Measurements from ENCODE around the gene SOHLH2.

The SOHLH2 gene, protein sequence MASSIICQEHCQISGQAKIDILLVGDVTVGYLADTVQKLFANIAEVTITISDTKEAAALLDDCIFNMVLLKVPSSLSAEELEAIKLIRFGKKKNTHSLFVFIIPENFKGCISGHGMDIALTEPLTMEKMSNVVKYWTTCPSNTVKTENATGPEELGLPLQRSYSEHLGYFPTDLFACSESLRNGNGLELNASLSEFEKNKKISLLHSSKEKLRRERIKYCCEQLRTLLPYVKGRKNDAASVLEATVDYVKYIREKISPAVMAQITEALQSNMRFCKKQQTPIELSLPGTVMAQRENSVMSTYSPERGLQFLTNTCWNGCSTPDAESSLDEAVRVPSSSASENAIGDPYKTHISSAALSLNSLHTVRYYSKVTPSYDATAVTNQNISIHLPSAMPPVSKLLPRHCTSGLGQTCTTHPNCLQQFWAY

GRCh38 chr13:36214163-36214921 is at the start of gene SOHLH2:
Gene SOHLH2 (minus strand): TSS chr13:36214556. CDS start chr13:36214526, 30 bp downstream.
- TF ChIP-seq, protein P1, sequence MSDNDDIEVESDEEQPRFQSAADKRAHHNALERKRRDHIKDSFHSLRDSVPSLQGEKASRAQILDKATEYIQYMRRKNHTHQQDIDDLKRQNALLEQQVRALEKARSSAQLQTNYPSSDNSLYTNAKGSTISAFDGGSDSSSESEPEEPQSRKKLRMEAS (IDR thresholded peaks at IDR 0.05; ENCODE audit: low read depth, low read length): no peak
- TF ChIP-seq, protein P2, sequence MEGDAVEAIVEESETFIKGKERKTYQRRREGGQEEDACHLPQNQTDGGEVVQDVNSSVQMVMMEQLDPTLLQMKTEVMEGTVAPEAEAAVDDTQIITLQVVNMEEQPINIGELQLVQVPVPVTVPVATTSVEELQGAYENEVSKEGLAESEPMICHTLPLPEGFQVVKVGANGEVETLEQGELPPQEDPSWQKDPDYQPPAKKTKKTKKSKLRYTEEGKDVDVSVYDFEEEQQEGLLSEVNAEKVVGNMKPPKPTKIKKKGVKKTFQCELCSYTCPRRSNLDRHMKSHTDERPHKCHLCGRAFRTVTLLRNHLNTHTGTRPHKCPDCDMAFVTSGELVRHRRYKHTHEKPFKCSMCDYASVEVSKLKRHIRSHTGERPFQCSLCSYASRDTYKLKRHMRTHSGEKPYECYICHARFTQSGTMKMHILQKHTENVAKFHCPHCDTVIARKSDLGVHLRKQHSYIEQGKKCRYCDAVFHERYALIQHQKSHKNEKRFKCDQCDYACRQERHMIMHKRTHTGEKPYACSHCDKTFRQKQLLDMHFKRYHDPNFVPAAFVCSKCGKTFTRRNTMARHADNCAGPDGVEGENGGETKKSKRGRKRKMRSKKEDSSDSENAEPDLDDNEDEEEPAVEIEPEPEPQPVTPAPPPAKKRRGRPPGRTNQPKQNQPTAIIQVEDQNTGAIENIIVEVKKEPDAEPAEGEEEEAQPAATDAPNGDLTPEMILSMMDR (IDR thresholded peaks at IDR 0.05; ENCODE audit: low read depth, low read length): no peak
- TF ChIP-seq MYC (IDR thresholded peaks at IDR 0.05; ENCODE audit: low read depth, low read length) (no peak), POLR2A (IDR thresholded peaks at IDR 0.05; ENCODE audit: extremely low read depth, insufficient read length) (no peak)
- no peak for DNase-seq (ENCODE audit: low read depth)
- no peak within 1 kb of the TSS for H3K4me3 ChIP-seq (ENCODE audit: low read depth, low read length)

DNA sequence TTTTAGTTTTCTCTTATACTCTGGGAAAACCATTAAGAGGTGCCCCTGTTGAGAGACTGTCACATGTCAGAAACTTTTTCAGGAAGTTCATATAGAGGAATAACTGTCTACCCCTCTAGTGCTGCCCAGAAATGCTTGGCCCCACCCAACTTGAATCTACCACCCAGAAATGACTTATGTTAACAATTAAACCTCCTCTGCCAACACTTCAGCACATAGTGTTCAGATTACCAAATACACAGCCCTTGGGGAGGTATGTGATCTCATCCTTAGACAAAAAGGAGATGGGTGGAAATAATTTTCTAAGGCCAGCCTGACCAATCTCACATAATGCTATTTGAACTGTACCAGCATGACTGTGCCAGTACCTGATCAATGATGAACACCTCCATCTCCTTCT is 47.6 kb upstream of the SOHLH2 start:
- no peak for TF ChIP-seq MYC (IDR thresholded peaks at IDR 0.05; ENCODE audit: low read depth, low read length)
- TF ChIP-seq, protein P2 (IDR thresholded peaks at IDR 0.05; ENCODE audit: low read depth, low read length): no peak
- TF ChIP-seq, protein P1 (IDR thresholded peaks at IDR 0.05; ENCODE audit: low read depth, low read length): no peak
- no peak for TF ChIP-seq POLR2A (IDR thresholded peaks at IDR 0.05; ENCODE audit: extremely low read depth, insufficient read length)
- no peak for DNase-seq (ENCODE audit: low read depth)

DNA sequence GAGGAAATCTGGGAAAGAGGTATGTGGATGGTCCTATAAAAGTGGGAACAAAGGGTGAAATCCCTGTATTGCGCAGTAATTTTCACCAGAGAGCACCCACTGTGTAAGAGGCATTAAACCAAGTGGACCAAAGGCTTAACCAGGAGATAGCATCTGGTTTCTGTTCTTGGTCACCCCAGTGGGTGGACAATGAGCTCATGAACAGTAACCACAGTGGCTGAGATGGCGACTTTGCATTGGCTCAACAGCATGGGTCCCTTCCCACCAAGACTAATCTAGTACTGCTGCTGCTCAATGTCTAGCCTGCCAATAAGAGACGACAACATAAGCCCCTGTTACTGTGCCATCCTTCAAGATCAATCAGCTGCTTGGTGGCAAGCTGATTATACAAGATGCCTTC is 46.7 kb upstream of the SOHLH2 start:
- no peak overlapping the region for H3K4me3 ChIP-seq (ENCODE audit: low read depth, low read length)
- TF ChIP-seq, protein P1 (IDR thresholded peaks at IDR 0.05; ENCODE audit: low read depth, low read length): no peak
- TF ChIP-seq POLR2A (IDR thresholded peaks at IDR 0.05; ENCODE audit: extremely low read depth, insufficient read length) (no peak), MYC (IDR thresholded peaks at IDR 0.05; ENCODE audit: low read depth, low read length) (no peak)
- TF ChIP-seq, protein P2 (IDR thresholded peaks at IDR 0.05; ENCODE audit: low read depth, low read length): no peak
- DNase-seq (ENCODE audit: low read depth): no peak

More for the DNA sequence above, 47.6 kb upstream of the SOHLH2 start:
- no peak overlapping the region for H3K4me3 ChIP-seq (ENCODE audit: low read depth, low read length)

DNA sequence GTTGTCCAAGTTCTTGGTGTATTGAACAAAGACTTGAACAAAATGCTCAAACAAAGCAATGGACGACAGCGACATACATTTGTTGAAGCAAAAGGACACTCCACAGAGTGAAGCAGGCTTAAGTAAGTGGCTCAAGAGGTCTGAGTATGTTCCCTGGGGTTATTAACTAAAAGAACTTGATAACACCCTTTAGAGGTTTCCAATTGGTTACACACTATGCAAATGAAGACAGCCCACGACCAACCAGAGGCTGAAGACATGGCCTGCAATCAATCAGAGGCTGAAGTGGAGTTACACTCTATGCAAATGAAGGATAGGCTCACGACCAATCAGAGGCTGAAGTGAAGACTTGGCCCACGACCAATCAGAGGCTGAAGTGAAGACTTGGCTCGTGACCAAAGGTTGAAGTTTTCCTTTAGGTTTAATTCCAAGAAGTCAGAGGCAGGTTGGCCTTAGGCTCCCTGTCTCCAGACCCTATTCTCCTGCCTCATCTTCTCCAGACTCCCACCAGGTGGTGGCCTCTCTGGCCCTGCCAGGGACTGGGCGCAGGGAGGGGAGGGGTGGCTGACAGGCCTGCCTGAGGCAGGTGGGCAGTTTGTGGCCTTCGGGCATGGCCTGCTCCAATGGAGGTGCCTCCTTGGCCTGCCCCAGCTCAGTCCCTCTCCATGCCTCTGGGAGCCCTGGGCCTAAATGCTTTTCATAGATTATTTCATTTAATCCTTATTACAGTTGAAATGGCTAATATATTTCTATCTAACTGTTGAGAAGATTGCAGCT is 45.2 kb upstream of the SOHLH2 start:
- TF ChIP-seq MYC (IDR thresholded peaks at IDR 0.05; ENCODE audit: low read depth, low read length) (no peak), POLR2A (IDR thresholded peaks at IDR 0.05; ENCODE audit: extremely low read depth, insufficient read length) (no peak)
- TF ChIP-seq, protein P2 (IDR thresholded peaks at IDR 0.05; ENCODE audit: low read depth, low read length): no peak
- TF ChIP-seq, protein P1 (IDR thresholded peaks at IDR 0.05; ENCODE audit: low read depth, low read length): no peak

DNA sequence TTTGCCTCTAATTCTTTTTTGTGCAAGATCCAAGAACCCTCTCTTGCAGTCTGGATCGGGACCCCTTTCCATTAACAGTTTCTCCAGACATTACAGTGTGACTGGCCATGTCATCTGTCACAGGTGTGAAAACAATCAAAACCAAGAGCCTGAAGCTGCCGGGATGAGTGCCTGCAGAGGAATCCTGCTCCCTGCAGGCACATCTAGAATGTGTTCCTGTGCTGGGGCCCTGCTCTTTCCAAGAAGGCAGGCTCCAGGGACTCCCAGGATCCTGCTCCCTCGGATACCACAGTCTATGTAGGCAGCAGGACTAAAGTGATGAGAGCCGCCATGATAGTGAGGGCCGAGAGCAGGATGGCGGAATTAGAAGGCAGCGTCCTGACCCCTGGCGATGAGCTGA is 44.5 kb upstream of the SOHLH2 start:
- no peak overlapping the region for H3K4me3 ChIP-seq (ENCODE audit: low read depth, low read length)
- no peak for TF ChIP-seq POLR2A (IDR thresholded peaks at IDR 0.05; ENCODE audit: extremely low read depth, insufficient read length)
- TF ChIP-seq MYC (IDR thresholded peaks at IDR 0.05; ENCODE audit: low read depth, low read length): no peak
- TF ChIP-seq, protein P2 (IDR thresholded peaks at IDR 0.05; ENCODE audit: low read depth, low read length): no peak
- TF ChIP-seq, protein P1 (IDR thresholded peaks at IDR 0.05; ENCODE audit: low read depth, low read length): no peak
- no peak for DNase-seq (ENCODE audit: low read depth)

More for the DNA sequence above, 45.2 kb upstream of the SOHLH2 start:
- no peak overlapping the region for H3K4me3 ChIP-seq (ENCODE audit: low read depth, low read length)
- no peak for DNase-seq (ENCODE audit: low read depth)
